Measurements from ENCODE around the gene TRANK1.
"Not testable (repeated sequence)": the region's sequence is repeated elsewhere in the genome, so short reads cannot be mapped to it uniquely, and the experiment has no call there.

TRANK1 gene

GRCh38 chr3:36942638-36943248 lies 2.1 kb downstream of the TRANK1 start:
- no peak for DNase-seq
- Histone ChIP-seq H3K27me3 (replicated peaks) (no peaks in the 10 kb centered on the region), H3K4me3 (ENCODE audit: low read depth, low read length) (no peak overlapping the region), H3K36me3 (replicated peaks) (no peaks in the 10 kb centered on the region), H3K27ac (no peak overlapping the region)
- in situ Hi-C loops (cut with HindIII; ENCODE audit: low pct_ligation_motif_present, low sequenced_read_pairs): no loop called here
- TF ChIP-seq CTCF (IDR thresholded peaks at IDR 0.05; ENCODE audit: low read depth, low read length, missing control alignments): no peak

GRCh38 chr3:36941658-36942057 lies 3.2 kb downstream of the TRANK1 start:
- in situ Hi-C loops (cut with HindIII; ENCODE audit: low pct_ligation_motif_present, low sequenced_read_pairs): no loop called here
- Histone ChIP-seq H3K36me3 (replicated peaks) (no peaks in the 10 kb centered on the region), H3K27me3 (replicated peaks) (no peaks in the 10 kb centered on the region), H3K27ac (no peak overlapping the region), H3K4me3 (ENCODE audit: low read depth, low read length) (no peak overlapping the region)
- DNase-seq: no peak
- no peak for TF ChIP-seq CTCF (IDR thresholded peaks at IDR 0.05; ENCODE audit: low read depth, low read length, missing control alignments)

- Histone ChIP-seq H3K4me3 (ENCODE audit: low read depth, low read length) (no peak overlapping the region), H3K27me3 (replicated peaks) (no peaks in the 10 kb centered on the region), H3K27ac (no peak overlapping the region), H3K36me3 (replicated peaks) (no peaks in the 10 kb centered on the region)
- TF ChIP-seq CTCF (IDR thresholded peaks at IDR 0.05; ENCODE audit: low read depth, low read length, missing control alignments): no peak
- no peak for DNase-seq
- in situ Hi-C loops (cut with HindIII; ENCODE audit: low pct_ligation_motif_present, low sequenced_read_pairs): no loop called here
These were observed 3.7 kb downstream of the TRANK1 start for GRCh38 chr3:36941162-36941561.

- in situ Hi-C loops (cut with HindIII; ENCODE audit: low pct_ligation_motif_present, low sequenced_read_pairs): no loop called here
- TF ChIP-seq CTCF (IDR thresholded peaks at IDR 0.05; ENCODE audit: low read depth, low read length, missing control alignments): no peak
- DNase-seq: no peak
- H3K36me3 ChIP-seq (replicated peaks): no peaks in the 10 kb centered on the region
- no peak overlapping the region for H3K4me3 ChIP-seq (ENCODE audit: low read depth, low read length)
- H3K27ac ChIP-seq: no peak overlapping the region
- no peaks in the 10 kb centered on the region for H3K27me3 ChIP-seq (replicated peaks)
These were observed 7.4 kb downstream of the TRANK1 start for GRCh38 chr3:36937492-36937891.

GRCh38 chr3:36933540-36934296 lies 11.1 kb downstream of the TRANK1 start:
- DNase-seq: no peak
- no peak overlapping the region for H3K4me3 ChIP-seq (ENCODE audit: low read depth, low read length)
- TF ChIP-seq CTCF (IDR thresholded peaks at IDR 0.05; ENCODE audit: low read depth, low read length, missing control alignments): no peak
- no peaks in the 10 kb centered on the region for H3K36me3 ChIP-seq (replicated peaks)
- in situ Hi-C loops (cut with HindIII; ENCODE audit: low pct_ligation_motif_present, low sequenced_read_pairs): no loop called here
- H3K27me3 ChIP-seq (replicated peaks): no peaks in the 10 kb centered on the region
- peak overlapping the region; percentile 92 for H3K27ac ChIP-seq

GRCh38 chr3:36931424-36931823 lies 13.4 kb downstream of the TRANK1 start:
- H3K27me3 ChIP-seq (replicated peaks); H3K27ac ChIP-seq; H3K36me3 ChIP-seq (replicated peaks); in situ Hi-C loops (cut with HindIII; ENCODE audit: low pct_ligation_motif_present, low sequenced_read_pairs); H3K4me3 ChIP-seq (ENCODE audit: low read depth, low read length); DNase-seq: not testable (repeated sequence)

All from brain microvascular endothelial cell (primary cell).